Stimulated activated CD4-positive, alpha-beta T cell treated with anti-CD3 and anti-CD28 coated beads, Interleukin-1b, Interleukin-23, amount 100 ng/mL, for 1 hour (primary cell): Measurements from ENCODE around the gene LRRC63.
"Not testable (repeated sequence)": the region's sequence is repeated elsewhere in the genome, so short reads cannot be mapped to it uniquely, and the experiment has no call there.

Experiments used
- DNase-seq, 2 donors: peaks; one replicate each; pipeline ENCODE4 v3.0.0-alpha.2; 2020; ENCODE audit warnings: low read depth in 2 of 2

The LRRC63 gene

GRCh38 chr13:46211483-46212351, at the start of gene LRRC63:
TSS of gene LRRC63 (plus strand) at chr13:46211928. CDS start at chr13:46213035, 1,107 bp downstream.
- DNase-seq: peak; percentile 43 to 64

DNA sequence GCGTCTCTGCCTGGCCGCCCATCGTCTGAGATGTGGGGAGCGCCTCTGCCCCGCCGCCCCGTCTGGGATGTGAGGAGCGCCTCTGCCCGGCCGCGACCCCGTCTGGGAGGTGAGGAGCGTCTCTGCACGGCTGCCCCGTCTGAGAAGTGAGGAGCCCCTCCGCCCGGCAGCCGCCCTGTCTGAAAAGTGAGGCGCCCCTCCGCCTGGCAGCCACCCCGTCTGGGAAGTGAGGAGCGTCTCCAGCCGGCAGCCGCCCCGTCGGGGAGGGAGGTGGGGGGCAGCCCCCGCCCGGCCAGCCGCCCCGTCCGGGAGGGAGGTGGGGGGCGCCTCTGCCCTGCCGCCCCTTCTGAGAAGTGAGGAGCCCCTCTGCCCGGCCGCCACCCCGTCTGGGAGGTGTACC, 49.0 kb upstream of the LRRC63 start:
- not testable (repeated sequence) for DNase-seq

DNA sequence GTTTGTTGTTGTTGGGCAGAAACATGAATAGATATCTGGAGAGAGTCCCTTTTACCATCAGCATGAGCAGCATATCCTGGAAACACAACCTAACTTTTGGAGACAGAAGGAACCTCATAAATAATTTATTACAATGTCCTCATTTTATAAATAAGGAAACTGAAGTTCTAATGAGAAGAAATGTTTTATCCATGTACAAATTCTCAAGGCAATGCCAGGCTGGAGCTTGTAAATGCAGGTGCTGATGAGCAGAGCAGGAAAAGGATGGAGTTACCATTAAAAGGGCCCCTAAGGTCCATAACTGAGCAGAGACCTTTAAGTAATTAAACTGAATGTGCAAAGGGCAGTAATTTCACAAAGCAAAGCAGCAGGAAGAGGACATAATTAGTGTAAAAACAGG, 47.1 kb upstream of the LRRC63 start:
- no peak for DNase-seq

- no peak for DNase-seq
These were observed 46.1 kb upstream of the LRRC63 start for GRCh38 chr13:46165485-46166223.

GRCh38 chr13:46166224-46166584, 45.5 kb upstream of the LRRC63 start:
- no peak for DNase-seq

- no peak for DNase-seq
These were observed 44.6 kb upstream of the LRRC63 start for GRCh38 chr13:46166947-46167610.

DNA sequence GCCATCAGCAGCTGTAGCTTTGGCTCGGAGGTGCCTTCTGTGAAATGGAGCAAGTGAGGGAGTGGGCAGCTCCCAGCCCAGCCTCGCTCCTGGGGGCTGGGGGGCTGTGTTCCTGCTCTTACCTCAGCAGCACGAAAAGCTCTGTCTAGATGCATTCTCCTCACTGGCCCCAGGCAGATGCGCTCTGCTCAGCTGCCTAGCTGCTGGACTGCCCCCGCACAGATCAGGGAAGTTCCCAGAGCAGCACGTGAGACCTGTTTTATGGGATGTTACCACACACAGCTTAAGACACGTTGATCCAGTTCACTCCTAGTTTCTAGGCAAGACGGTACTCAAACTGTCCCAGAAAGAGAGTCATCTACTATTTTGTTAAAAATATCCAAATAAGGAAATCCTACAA, 43.4 kb upstream of the LRRC63 start:
- DNase-seq: no peak

DNA sequence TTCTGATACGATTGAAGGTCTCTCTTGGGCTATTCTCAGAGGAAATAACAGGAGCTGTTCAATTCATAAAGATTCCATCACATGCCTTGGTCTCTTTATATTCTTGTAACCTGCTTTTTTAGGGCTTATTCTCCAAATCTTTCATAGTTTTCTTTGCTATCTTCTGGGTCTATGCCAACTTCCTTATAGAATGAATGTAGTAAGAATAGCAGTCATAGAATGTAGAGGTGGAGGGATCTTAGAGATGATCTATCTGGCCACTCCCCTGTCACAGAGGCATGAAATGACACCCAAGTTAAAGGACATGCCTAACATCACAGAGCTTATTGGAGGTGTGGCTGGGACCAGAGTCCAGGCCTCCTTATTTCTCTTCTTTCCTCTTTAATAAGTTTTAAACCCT, 42.9 kb upstream of the LRRC63 start:
- no peak for DNase-seq

DNA sequence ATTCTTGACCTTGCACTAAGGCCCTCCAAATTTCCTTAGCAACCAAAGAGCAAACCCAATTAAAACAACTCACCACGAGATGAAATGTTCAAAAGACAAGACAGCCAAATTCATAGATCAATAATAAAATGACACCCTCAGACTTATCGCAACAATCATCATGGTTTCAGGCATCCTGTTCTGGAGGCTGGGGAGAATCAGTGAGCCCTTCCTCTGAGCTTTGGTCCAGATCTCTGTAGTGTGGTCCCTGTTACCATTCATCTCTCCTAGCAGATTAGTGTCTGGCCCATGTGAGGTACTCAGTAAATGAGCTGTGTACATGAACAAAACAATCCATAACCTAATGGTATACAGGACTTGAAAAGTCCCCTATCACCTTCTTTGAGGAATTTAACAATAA, 42.0 kb upstream of the LRRC63 start:
- no peak for DNase-seq

DNA sequence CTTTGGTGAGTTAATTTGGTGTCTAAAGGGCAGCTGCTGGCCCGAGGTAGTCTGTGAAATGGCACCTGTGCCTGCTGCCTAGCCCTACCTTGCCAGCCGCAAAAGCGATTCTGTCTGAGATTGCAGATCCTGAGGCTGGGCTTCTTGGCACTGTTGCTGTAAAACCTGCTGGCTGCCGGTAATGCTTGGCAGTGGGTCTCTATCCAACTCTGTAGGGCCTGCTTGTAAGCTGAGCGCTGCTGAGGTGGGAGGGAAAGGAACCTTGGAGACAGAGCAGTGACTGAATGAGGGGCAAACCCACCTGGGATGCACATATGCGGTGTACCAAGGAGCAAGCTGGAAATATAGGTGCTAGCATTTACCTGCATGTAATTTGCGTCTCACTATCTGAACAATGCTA, 41.5 kb upstream of the LRRC63 start:
- DNase-seq: no peak

DNA sequence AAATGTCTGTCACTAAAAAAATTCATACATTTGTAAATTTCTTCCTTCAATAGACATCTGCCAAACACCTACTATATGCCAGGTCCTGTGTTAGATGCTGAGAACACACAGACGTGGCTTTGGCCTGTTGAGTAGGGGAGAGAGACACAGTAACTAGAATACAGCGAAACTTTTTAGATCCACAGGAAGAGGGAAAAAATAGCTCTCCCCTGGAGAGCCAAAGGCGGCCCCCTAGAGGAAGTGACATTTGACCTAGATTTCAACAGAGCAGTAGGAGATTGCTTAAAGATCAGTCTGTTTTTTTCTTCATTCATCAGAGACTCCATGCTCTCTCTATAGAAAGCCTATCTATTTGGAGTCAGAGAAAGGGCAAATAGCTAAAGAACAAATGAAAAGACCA, 41.0 kb upstream of the LRRC63 start:
- no peak for DNase-seq

DNA sequence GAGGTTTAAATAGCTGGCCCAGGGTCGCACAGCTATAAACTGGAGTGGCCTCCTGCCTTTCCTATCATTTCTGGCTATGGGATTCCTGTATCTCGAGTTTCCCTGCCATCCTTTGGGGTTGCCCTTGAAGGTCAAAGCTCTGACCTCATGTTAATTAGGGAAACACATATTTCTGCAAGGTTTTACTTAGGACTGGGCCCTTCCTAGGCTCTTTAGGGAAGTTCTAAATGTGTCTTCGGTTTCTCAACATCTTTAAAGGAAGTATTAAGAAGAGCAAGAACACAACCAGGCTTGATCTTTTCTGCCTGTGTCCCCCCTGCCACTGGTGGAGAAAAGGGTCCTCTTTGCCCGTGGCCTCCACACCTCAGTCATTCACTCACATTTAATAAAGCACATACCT, 40.5 kb upstream of the LRRC63 start:
- DNase-seq: no peak

DNA sequence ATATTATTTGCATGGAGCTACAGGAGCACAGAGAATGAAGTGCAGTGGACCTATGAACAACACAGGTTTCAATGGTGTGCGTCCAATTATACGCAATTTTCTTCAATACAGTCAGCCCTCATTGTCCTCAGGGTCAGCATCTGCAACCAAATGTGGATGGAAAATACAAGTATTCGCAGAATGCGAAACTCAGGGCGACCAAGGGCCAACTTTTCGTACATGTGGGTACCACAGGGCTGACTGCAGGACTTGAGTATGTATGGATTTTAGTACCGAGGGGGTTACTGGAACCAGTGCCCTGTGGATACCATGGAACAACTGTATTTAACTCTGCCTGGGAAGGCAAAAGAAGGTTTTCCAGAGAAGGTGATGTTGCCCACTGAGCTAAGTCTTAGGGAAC, 40.0 kb upstream of the LRRC63 start:
- DNase-seq: no peak

DNA sequence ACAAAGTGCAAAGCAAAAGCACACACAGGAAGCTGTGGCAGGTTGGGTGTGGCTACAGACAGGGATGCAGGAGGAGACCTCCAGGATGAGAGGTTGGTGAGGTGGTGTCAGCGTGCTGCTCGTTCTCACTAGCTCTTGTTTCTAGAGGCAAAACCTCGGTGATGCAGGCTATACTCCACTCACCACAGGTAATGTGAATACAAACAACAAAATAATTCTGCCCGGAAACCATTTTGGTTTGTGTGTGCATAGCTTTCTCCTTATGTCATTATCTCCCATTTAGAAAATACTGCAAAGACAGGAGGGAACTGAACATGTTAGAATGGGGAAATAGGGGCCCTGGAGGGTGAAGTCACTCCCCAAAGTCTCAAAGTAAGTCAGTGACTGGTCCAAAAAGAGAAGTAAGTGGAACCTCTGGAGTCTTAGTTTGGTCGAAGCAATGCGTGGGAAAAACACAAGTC, 39.2 kb upstream of the LRRC63 start:
- no peak for DNase-seq

- no peak for DNase-seq
These were observed 38.1 kb upstream of the LRRC63 start for GRCh38 chr13:46173656-46174055.

DNA sequence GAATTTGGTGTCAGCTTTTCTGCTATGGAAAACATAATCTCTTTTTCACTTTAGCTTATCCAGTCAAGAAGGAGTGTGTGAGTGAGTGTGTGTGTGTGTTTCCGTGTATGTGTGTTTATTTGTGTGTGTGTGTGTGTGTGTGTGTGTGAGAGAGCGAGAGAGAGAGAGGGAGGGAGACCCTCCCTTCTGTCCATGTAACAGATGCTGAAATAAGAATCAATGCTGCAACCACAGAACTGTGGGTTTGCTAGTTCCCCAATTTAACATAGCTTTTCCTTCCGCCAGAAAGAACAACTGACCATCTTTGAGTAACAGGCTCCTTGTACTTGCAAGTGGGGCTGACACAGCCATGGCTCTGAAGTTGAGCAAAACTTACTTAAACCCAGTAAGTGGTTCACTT, 35.0 kb upstream of the LRRC63 start:
- DNase-seq: no peak

- no peak for DNase-seq
These were observed 33.6 kb upstream of the LRRC63 start for GRCh38 chr13:46178143-46178542.

DNA sequence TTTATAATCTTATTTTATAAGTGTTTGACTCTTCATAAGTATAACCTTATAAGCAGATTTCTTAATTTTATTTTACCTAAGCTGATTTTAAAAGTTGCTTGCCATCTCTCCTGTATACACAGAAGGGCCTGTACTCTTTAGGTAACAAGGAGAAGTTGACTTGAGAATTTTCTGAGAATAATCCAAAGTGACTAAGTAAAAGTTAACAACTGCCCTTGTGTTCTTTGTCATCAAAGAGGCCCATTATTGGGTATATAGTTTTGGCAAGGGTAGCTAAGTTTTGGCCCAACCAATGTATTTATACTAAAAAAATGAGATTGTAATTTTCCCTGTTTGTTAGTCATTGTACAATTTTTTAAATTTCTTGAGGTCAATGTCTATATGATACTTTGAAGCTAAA, 32.9 kb upstream of the LRRC63 start:
- DNase-seq: no peak

- DNase-seq: peak in 1 of 2 donors; percentile 52
These were observed 32.2 kb upstream of the LRRC63 start for GRCh38 chr13:46179491-46179908.

DNA sequence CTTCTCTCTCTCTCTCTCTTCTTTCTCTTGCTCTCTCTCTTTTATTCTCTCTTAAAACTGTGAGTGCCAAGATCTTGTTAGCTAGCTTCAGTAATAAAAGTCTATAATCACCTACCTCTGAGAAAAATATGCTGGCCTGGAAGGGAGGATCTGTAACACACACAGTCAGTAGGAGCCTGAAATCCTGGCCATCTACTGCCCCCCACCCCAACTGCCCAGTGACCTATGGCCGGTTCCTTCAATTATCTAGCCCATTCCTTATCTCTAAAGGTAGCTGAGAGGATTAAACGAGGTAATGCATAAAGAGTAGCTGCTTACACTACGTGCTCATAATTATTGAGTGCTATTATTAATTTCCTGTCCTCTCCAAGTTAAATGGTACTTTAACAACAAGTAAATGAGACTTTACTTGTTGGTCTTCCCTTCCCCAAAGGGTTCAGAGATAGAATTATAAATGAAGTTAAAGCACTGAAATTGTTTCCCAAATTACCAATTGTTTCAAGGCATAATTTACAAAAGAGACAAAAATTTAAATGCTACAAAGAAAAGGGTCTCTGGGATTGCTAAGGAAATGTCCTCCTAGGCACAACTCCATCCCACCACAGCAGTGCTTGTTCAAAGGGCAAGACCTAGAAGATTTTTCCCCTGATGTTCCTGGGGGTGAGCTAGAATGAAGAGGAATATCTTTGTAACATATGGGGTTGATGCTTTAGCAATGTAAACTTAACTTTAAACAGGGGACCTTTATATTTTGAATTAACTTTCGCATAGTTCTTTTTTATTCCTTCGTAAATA, 31.6 kb upstream of the LRRC63 start:
- DNase-seq: no peak

- no peak for DNase-seq
These were observed 30.3 kb upstream of the LRRC63 start for GRCh38 chr13:46181377-46181839.
